ENCODE measurements around the gene BEND6.

- TF ChIP-seq CTCF (optimal IDR thresholded peaks at IDR 0.05 in 1 of 3, IDR thresholded peaks at IDR 0.05 in 1 of 3, conservative IDR thresholded peaks at IDR 0.05 in 1 of 3; ENCODE audit: extremely low read depth in 1 of 3, insufficient read depth in 2 of 3, low read length in 3 of 3) (no peak), EZH2 (IDR thresholded peaks at IDR 0.05; ENCODE audit: low read length) (no peak)
These were observed 21.3 kb upstream of the BEND6 start for GRCh38 chr6:56933650-56934049.

Data from keratinocyte (primary cell).